GM12872 (cell line): ENCODE measurements around the gene KSR1.
A peak's percentile ranks its signal among the peaks of the same experiment; 100 is the strongest.

Source experiments
- TF ChIP-seq, protein P1 (sequence below): IDR thresholded peaks from 3 replicates; pipeline ENCODE4 v1.5.1; 2011; ENCODE audit warnings: low read depth, mild to moderate bottlenecking, low read length, moderate library complexity; ENCODE audit not compliant: insufficient read depth

Gene KSR1

DNA sequence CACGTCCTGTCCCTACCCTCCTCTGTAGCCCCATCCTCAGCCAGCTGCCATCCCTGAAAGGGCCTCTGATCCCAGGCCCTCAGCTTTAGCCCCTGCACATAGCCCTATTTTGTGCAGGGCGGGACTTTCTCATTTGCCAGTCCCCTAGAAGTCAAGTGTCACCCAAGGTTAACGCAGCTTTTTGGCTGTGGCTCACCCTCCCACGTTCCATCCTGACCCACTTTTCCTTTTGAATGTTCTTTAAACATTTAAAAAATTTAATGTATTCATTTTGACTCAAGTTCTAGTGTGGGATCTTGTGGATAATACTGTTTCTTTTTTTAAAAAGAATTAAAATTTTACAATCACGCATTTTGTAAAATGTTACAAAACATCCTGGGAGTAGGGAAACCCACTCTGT lies 112.6 kb downstream of the KSR1 start:
- TF ChIP-seq, protein P1, sequence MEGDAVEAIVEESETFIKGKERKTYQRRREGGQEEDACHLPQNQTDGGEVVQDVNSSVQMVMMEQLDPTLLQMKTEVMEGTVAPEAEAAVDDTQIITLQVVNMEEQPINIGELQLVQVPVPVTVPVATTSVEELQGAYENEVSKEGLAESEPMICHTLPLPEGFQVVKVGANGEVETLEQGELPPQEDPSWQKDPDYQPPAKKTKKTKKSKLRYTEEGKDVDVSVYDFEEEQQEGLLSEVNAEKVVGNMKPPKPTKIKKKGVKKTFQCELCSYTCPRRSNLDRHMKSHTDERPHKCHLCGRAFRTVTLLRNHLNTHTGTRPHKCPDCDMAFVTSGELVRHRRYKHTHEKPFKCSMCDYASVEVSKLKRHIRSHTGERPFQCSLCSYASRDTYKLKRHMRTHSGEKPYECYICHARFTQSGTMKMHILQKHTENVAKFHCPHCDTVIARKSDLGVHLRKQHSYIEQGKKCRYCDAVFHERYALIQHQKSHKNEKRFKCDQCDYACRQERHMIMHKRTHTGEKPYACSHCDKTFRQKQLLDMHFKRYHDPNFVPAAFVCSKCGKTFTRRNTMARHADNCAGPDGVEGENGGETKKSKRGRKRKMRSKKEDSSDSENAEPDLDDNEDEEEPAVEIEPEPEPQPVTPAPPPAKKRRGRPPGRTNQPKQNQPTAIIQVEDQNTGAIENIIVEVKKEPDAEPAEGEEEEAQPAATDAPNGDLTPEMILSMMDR = no peak

DNA sequence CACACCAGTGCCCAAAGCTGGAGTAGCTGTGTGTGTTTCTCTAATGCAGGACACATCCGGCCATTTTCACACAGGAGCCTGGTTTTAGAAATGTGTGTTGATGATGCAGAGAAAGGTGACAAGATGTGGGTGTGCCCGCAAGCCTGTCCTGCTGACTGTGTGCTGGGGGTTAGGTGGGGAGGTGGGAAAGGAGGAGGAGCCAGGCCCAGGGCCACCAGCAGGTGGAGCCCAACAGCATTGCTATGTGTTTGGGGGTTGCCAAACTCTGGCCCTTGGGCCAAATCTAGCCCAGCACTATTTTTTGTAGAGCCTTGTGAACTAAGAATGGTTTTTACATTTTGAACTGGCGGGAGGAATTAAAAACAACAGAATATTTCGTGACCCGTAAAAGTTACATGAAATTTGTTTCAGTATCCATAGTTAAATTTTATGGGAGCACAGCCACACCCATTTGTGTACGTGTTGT lies 113.0 kb downstream of the KSR1 start:
- TF ChIP-seq, protein P1 = peak; percentile 87

GRCh38 chr17:27569884-27570577 lies 113.8 kb downstream of the KSR1 start:
- TF ChIP-seq, protein P1 = no peak

- TF ChIP-seq, protein P1 = no peak
These were observed 114.3 kb downstream of the KSR1 start for GRCh38 chr17:27570578-27570914.

- TF ChIP-seq, protein P1 = no peak
These were observed 115.5 kb downstream of the KSR1 start for GRCh38 chr17:27571563-27572352.

DNA sequence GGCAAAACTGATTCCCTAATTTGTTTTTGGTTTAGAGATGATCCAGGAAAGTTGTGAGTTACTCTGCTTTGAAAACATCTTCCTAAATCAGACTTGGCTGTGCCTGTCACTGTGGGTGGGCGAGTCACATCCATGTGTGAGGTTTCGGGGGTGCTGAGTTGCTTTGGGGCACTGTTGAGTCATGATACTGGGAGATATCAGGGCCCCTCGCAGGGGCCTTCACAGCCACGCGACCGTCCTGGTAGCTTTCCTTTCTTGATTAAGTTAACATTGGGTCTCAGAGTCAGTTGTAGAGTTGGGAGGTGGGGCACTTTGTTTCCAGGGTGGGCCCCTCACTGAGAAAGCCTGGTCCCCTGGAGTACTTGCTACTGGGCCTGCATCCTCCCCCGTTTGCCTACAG lies 116.4 kb downstream of the KSR1 start:
- TF ChIP-seq, protein P1 = no peak

GRCh38 chr17:27573548-27573947 lies 117.3 kb downstream of the KSR1 start:
- TF ChIP-seq, protein P1 = no peak
